ENCODE measurements around the gene C5orf63. TPM values are rescaled to one million over a fixed set of nuclear protein-coding genes. Genes with fewer than 3 reads are reported as not detected.

Gene C5orf63
- total and polyA plus RNA-seq, 2 of the 13 experiments (the other 11 are each of a cell fraction or from before 2014, with no cell fraction given), result 7.9 to 8.8 TPM

DNA sequence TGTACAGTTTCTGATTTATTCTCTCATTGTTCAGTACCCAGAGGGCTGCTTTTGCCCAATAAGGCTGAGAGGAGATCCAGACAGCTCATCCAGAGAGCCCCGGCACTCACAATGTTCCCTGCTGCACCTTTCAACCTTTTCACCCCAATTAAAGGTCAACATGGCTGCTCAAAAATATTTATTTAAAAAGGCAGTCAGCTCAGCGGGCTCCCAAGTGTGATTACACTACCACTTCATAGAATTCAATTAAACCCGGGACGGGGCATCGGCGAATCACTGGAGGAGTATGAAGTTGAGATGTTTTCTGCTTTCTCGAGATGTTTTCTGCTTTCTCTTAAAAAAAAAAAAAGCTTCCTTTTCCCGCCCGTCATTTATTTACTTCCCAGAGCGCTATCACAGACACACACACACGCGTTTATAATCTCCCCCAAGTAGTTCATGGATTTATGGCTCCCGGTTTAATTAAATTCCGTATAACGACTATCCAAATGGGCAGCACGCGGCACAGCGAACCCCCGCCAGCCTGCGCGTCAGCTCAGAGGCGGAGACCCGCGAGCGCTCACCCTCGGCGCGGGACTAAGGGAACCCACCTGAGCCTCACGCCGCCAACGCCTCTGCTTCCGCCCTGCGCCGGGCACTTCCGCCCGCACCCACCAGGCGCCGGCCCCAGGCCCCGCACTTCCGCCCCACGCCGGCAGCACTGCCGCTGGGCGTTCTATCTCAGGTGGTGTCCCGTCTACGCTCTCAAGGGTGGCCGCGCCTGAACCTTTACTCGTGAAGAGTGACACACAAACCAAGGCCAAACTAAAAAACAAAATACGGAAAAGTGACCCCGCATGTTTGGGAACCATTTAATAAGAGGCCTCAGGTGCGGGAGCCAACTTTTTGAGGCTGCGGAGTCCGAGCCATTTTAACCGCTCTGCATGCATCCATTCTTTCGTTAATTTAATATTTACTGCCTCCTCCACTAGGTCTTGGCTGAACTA lies at the start of gene C5orf63 (continued):
- TF ChIP-seq DNMT1 (CRISPR knock-in tag; IDR thresholded peaks at IDR 0.05) (no peak), ZNF382 (CRISPR knock-in tag; IDR thresholded peaks at IDR 0.05; ENCODE audit: borderline replicate concordance) (no peak), ZNF451 (CRISPR knock-in tag; IDR thresholded peaks at IDR 0.05) (no peak), ZNF850 (CRISPR knock-in tag; conservative IDR thresholded peaks at IDR 0.05) (no peak), ZSCAN30 (CRISPR knock-in tag; IDR thresholded peaks at IDR 0.05) (no peak), RNF2 (conservative IDR thresholded peaks at IDR 0.05; ENCODE audit: low read depth) (0 out of 2 replicates have a peak, but pooled peaks have one; percentile 46), ZNF354B (CRISPR knock-in tag; IDR thresholded peaks at IDR 0.05) (no peak), NR2F1 (CRISPR knock-in tag; IDR thresholded peaks at IDR 0.05) (peak in 1 of 2 experiments; percentile 29; a peak in 1 of 4 replicates), KAT7 (CRISPR knock-in tag; IDR thresholded peaks at IDR 0.05; ENCODE audit: borderline replicate concordance) (peak; percentile 64; the same call in 1 of the 2 replicates), FOXM1 (CRISPR knock-in tag; IDR thresholded peaks at IDR 0.05) (0 out of 2 replicates have a peak, but pooled peaks have one; percentile 44), NFKBIZ (CRISPR knock-in tag; IDR thresholded peaks at IDR 0.05) (peak; percentile 27; the same call in 1 of the 2 replicates), ZNF143 (CRISPR knock-in tag; IDR thresholded peaks at IDR 0.05) (peak; percentile 39; the same call in 1 of the 2 replicates), SAFB2 (CRISPR knock-in tag; IDR thresholded peaks at IDR 0.05; ENCODE audit: borderline replicate concordance, low read depth) (0 out of 2 replicates have a peak, but pooled peaks have one; percentile 37), MED8 (CRISPR knock-in tag; IDR thresholded peaks at IDR 0.05; ENCODE audit: insufficient replicate concordance) (no peak), AHR (CRISPR knock-in tag; IDR thresholded peaks at IDR 0.05) (peak; percentile 73; the same call in 1 of the 2 replicates)
- TF ChIP-seq, protein P1, sequence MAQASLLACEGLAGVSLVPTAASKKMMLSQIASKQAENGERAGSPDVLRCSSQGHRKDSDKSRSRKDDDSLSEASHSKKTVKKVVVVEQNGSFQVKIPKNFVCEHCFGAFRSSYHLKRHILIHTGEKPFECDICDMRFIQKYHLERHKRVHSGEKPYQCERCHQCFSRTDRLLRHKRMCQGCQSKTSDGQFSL (CRISPR knock-in tag; IDR thresholded peaks at IDR 0.05), result no peak
- TF ChIP-seq, protein P2, sequence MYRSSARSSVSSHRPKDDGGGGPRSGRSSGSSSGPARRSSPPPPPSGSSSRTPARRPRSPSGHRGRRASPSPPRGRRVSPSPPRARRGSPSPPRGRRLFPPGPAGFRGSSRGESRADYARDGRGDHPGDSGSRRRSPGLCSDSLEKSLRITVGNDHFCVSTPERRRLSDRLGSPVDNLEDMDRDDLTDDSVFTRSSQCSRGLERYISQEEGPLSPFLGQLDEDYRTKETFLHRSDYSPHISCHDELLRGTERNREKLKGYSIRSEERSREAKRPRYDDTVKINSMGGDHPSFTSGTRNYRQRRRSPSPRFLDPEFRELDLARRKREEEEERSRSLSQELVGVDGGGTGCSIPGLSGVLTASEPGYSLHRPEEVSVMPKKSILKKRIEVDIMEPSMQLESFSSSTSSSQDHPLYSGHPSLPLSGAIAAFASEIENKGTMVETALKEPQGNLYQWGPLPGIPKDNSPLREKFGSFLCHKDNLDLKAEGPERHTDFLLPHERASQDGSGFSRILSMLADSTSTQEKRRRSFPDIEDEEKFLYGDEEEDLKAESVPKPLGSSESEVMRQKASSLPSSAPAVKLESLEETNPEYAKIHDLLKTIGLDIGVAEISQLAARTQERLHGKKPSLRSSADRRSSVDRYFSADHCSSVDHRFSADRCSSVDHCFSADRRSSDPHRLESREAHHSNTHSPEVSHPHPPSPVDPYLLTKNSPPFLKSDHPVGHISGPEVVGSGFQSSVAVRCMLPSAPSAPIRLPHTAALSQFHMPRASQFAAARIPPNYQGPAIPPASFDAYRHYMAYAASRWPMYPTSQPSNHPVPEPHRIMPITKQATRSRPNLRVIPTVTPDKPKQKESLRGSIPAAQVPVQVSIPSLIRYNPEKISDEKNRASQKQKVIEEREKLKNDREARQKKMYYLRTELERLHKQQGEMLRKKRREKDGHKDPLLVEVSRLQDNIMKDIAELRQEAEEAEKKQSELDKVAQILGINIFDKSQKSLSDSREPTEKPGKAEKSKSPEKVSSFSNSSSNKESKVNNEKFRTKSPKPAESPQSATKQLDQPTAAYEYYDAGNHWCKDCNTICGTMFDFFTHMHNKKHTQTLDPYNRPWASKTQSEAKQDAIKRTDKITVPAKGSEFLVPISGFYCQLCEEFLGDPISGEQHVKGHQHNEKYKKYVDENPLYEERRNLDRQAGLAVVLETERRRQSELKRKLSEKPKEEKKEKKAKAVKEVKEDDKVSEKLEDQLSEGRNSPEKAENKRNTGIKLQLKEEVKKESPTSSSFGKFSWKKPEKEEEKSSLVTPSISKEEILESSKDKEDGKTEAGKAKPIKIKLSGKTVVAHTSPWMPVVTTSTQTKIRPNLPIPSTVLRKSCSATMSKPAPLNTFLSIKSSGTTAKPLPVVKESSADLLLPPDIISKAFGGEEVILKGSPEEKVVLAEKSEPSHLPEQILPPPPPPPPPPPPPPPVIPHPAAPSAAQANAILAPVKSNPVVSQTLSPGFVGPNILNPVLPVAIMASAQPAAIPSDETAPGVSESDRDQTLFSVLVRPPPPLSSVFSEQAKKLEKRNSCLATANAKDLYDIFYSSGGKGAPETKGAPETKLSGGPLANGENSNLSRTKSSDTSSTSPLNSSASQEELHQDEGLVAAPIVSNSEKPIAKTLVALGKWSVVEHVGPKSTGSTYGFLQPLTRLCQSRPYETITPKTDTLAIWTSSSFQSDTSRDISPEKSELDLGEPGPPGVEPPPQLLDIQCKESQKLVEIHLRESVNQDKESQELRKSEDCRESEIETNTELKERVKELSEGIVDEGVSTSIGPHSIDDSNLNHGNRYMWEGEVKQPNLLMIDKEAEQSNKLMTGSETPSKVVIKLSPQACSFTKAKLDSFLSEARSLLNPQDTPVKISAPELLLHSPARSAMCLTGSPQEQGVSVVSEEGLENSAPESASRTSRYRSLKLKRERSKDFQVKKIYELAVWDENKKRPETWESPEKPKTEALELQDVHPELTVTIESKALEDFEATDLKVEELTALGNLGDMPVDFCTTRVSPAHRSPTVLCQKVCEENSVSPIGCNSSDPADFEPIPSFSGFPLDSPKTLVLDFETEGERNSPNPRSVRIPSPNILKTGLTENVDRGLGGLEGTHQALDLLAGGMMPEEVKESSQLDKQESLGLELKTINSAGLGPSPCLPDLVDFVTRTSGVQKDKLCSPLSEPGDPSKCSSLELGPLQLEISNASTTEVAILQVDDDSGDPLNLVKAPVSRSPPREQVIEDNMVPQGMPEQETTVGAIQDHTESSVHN (CRISPR knock-in tag; IDR thresholded peaks at IDR 0.05), result peak; percentile 95
- TF ChIP-seq, protein P3, sequence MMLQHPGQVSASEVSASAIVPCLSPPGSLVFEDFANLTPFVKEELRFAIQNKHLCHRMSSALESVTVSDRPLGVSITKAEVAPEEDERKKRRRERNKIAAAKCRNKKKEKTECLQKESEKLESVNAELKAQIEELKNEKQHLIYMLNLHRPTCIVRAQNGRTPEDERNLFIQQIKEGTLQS (CRISPR knock-in tag; IDR thresholded peaks at IDR 0.05), result no peak
- TF ChIP-seq, protein P4, sequence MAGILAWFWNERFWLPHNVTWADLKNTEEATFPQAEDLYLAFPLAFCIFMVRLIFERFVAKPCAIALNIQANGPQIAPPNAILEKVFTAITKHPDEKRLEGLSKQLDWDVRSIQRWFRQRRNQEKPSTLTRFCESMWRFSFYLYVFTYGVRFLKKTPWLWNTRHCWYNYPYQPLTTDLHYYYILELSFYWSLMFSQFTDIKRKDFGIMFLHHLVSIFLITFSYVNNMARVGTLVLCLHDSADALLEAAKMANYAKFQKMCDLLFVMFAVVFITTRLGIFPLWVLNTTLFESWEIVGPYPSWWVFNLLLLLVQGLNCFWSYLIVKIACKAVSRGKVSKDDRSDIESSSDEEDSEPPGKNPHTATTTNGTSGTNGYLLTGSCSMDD (CRISPR knock-in tag; IDR thresholded peaks at IDR 0.05), result peak; percentile 20; the same call in 1 of the 2 replicates
